DND-41 (cell line): ENCODE data around the gene PLEKHA6.

Experiments
- ATAC-seq: fragments of 200-7000 bp; cut with Tn5 transposase; 3 replicates; pipeline ENCODE4 v1.9.1; 2021; ENCODE audit warnings: low read depth; ENCODE audit not compliant: insufficient read depth
- DNase-seq: peaks from one replicate; pipeline ENCODE4 v3.0.0-alpha.2; 2020
- H2AFZ ChIP-seq: 2 replicates; pipeline ENCODE4 v1.6.0; 2012; ENCODE audit warnings: low read depth, low read length
- H3K27ac ChIP-seq: 2 replicates; pipeline ENCODE4 v1.5.1; 2012; ENCODE audit warnings: low read length, inconsistent platforms
- H3K27me3 ChIP-seq: fragments of 200-600 bp; sonication (generic); 2 replicates; pipeline ENCODE4 v1.6.0; 2012; ENCODE audit warnings: low read length, mild to moderate bottlenecking, inconsistent platforms; ENCODE audit not compliant: insufficient read depth, poor library complexity
- H3K36me3 ChIP-seq: 2 replicates; pipeline ENCODE4 v1.5.1; 2012; ENCODE audit warnings: low read length, inconsistent platforms; ENCODE audit not compliant: insufficient read depth
- H3K4me1 ChIP-seq: 2 replicates; pipeline ENCODE4 v1.5.1; 2012; ENCODE audit warnings: mild to moderate bottlenecking, low read length; ENCODE audit not compliant: insufficient read depth
- H3K4me2 ChIP-seq: 2 replicates; pipeline ENCODE4 v1.6.0; 2012; ENCODE audit warnings: mild to moderate bottlenecking, moderate library complexity, low read length, inconsistent platforms; ENCODE audit not compliant: insufficient read depth
- H3K4me3 ChIP-seq, 2 experiments: fragments of 200-600 bp in 1 of 2; shearing (Covaris generic) in 1 of 2; 2 replicates each; pipeline ENCODE4 v1.5.1; 2012 to 2016; ENCODE audit warnings: inconsistent platforms in 2 of 2, low read length in 2 of 2, mild to moderate bottlenecking in 2 of 2, low read depth in 1 of 2, moderate library complexity in 1 of 2
- H3K79me2 ChIP-seq: 2 replicates; pipeline ENCODE4 v1.6.0; 2012; ENCODE audit warnings: low read length, inconsistent platforms; ENCODE audit not compliant: insufficient read depth
- H3K9ac ChIP-seq: 2 replicates; pipeline ENCODE4 v1.6.0; 2012; ENCODE audit warnings: low read depth, mild to moderate bottlenecking, inconsistent platforms, low read length, moderate library complexity
- H3K9me3 ChIP-seq: 2 replicates; pipeline ENCODE4 v1.5.1; 2012; ENCODE audit warnings: low read length, moderate library complexity, mild to moderate bottlenecking, inconsistent platforms; ENCODE audit not compliant: insufficient read depth, severe bottlenecking
- H4K20me1 ChIP-seq: 2 replicates; pipeline ENCODE4 v1.6.0; 2012; ENCODE audit warnings: low read length; ENCODE audit not compliant: insufficient read depth
- CTCF ChIP-seq: IDR thresholded peaks from 2 replicates; pipeline ENCODE4 v1.5.1; 2012; ENCODE audit warnings: borderline replicate concordance, low read length, moderate library complexity, mild to moderate bottlenecking; ENCODE audit not compliant: poor library complexity, severe bottlenecking; ENCODE audit errors: extremely low read depth
- EZH2 ChIP-seq: IDR thresholded peaks from 3 replicates; pipeline ENCODE4 v1.6.1; 2012; ENCODE audit warnings: borderline replicate concordance, low read depth, mild to moderate bottlenecking, moderate library complexity, low read length, inconsistent platforms; ENCODE audit not compliant: severe bottlenecking

Gene PLEKHA6

GRCh38 chr1:204212715-204213114 lies 147.0 kb downstream of the PLEKHA6 start:
- Histone ChIP-seq H2AFZ (no peak overlapping the region), H4K20me1 (no peaks in the 10 kb centered on the region; the same call in 1 of the 2 replicates), H3K79me2 (no peaks in the 10 kb centered on the region), H3K9ac (no peak overlapping the region), H3K36me3 (no peaks in the 10 kb centered on the region), H3K27me3 (peaks cover 8% of the 10 kb centered on the region), H3K4me3 (no peak overlapping the region), H3K27ac (no peak overlapping the region), H3K9me3 (no peaks in the 10 kb centered on the region), H3K4me2 (no peak overlapping the region), H3K4me1 (no peaks in the 10 kb centered on the region)
- DNase-seq (no peak), ATAC-seq (no peak)
- TF ChIP-seq EZH2 (no peak), CTCF (no peak)

- Histone ChIP-seq H3K27me3 (peaks cover 8% of the 10 kb centered on the region), H2AFZ (no peak overlapping the region), H3K4me1 (no peaks in the 10 kb centered on the region), H4K20me1 (no peaks in the 10 kb centered on the region; the same call in 1 of the 2 replicates), H3K79me2 (no peaks in the 10 kb centered on the region), H3K9ac (no peak overlapping the region), H3K4me3 (no peak overlapping the region), H3K4me2 (no peak overlapping the region), H3K27ac (no peak overlapping the region), H3K36me3 (no peaks in the 10 kb centered on the region), H3K9me3 (no peaks in the 10 kb centered on the region)
- DNase-seq: no peak
- no peak for TF ChIP-seq EZH2
- ATAC-seq: no peak
Observed at GRCh38 chr1:204211046-204211445, 148.7 kb downstream of the PLEKHA6 start.

GRCh38 chr1:204207136-204207616 lies 152.6 kb downstream of the PLEKHA6 start:
- DNase-seq (peak; percentile 64), ATAC-seq (peak; percentile 97)
- H3K9ac ChIP-seq: no peak overlapping the region
- no peaks in the 10 kb centered on the region for H3K79me2 ChIP-seq
- H3K4me2 ChIP-seq: no peak overlapping the region
- H3K4me3 ChIP-seq: no peak overlapping the region
- H3K36me3 ChIP-seq: no peaks in the 10 kb centered on the region
- H3K9me3 ChIP-seq: no peaks in the 10 kb centered on the region
- peaks cover 13% of the 10 kb centered on the region for H3K27me3 ChIP-seq
- no peak for TF ChIP-seq EZH2
- peak; percentile 91 for TF ChIP-seq CTCF
- no peaks in the 10 kb centered on the region; the same call in 1 of the 2 replicates for H4K20me1 ChIP-seq
- H2AFZ ChIP-seq: no peak overlapping the region
- no peak overlapping the region for H3K27ac ChIP-seq
- no peaks in the 10 kb centered on the region for H3K4me1 ChIP-seq

GRCh38 chr1:204206121-204206520 lies 153.6 kb downstream of the PLEKHA6 start:
- H3K4me2 ChIP-seq: no peak overlapping the region
- no peak for ATAC-seq
- no peak for DNase-seq

More at GRCh38 chr1:204206121-204206520, 153.6 kb downstream of the PLEKHA6 start:
- Histone ChIP-seq H3K27ac (no peak overlapping the region), H3K4me1 (no peaks in the 10 kb centered on the region), H3K79me2 (no peaks in the 10 kb centered on the region), H3K9me3 (no peaks in the 10 kb centered on the region), H3K9ac (no peak overlapping the region), H2AFZ (no peak overlapping the region), H3K4me3 (no peak overlapping the region), H4K20me1 (no peaks in the 10 kb centered on the region; the same call in 1 of the 2 replicates), H3K27me3 (peaks cover 13% of the 10 kb centered on the region), H3K36me3 (no peaks in the 10 kb centered on the region)
- no peak for TF ChIP-seq EZH2
- TF ChIP-seq CTCF: no peak
